ENCODE data around the gene ARID5B. TPM values are rescaled to one million over a fixed set of nuclear protein-coding genes. Genes with fewer than 3 reads are reported as not detected.
A peak's percentile ranks its signal among the peaks of the same experiment; 100 is the strongest.

Gene ARID5B
- total RNA-seq, 1 experiment from 2014 or later, result 0.04 TPM

- no peaks in the 10 kb centered on the region for H3K9me3 ChIP-seq (ENCODE audit: control insufficient read depth, low read depth, low read length)
- no peaks in the 10 kb centered on the region for H3K4me1 Mint-ChIP-seq
- no peak overlapping the region for H2BK15ac ChIP-seq (ENCODE audit: low read depth, low read length)
- no peak overlapping the region for H3K4me3 Mint-ChIP-seq
- DNase-seq, result no peak
- peak overlapping the region in 1 of 3 experiments; percentile 42; a peak in 1 of 7 replicates for H3K27ac Mint-ChIP-seq
- no peak overlapping the region for H2BK5ac ChIP-seq (ENCODE audit: insufficient read length, low read length)
- H3K79me2 ChIP-seq (ENCODE audit: insufficient read depth, low read length), result no peaks in the 10 kb centered on the region
- no peak overlapping the region for H3K23ac ChIP-seq (ENCODE audit: insufficient read length, low read depth, low read length)
- H4K5ac ChIP-seq (ENCODE audit: insufficient read length, low read depth, low read length), result no peak overlapping the region
- H3K56ac ChIP-seq (ENCODE audit: insufficient read length, low read depth, low read length), result no peak overlapping the region
- H3K4ac ChIP-seq (ENCODE audit: low read depth, low read length), result no peak overlapping the region
- no peak overlapping the region for H3K9ac ChIP-seq (ENCODE audit: extremely low read depth, insufficient read length, low read length)
- no CpG with 5 or more reads among the region's 5 CpGs for WGBS (ENCODE audit: extremely low coverage, insufficient read length, low lambda C conversion rate)
- H3K18ac ChIP-seq (ENCODE audit: insufficient read length, low read depth, low read length), result no peak overlapping the region
- H3K9me3 Mint-ChIP-seq, result no peaks in the 10 kb centered on the region
- no peak overlapping the region for H4K8ac ChIP-seq (replicated peaks; ENCODE audit: insufficient read length, low read depth, low read length)
- no peak overlapping the region for H3K14ac ChIP-seq (ENCODE audit: insufficient read depth, low read length)
- no peak overlapping the region for H2BK120ac ChIP-seq (ENCODE audit: low read depth, low read length, poor library complexity, severe bottlenecking)
- no peaks in the 10 kb centered on the region for H3K27me3 ChIP-seq (ENCODE audit: insufficient read depth, low read length)
- no peak overlapping the region for H2BK20ac ChIP-seq (ENCODE audit: low read depth, low read length, poor library complexity, severe bottlenecking)
- H4K20me1 ChIP-seq (ENCODE audit: control insufficient read depth, insufficient read depth, insufficient read length), result no peaks in the 10 kb centered on the region
- no peak overlapping the region for H3K4me2 ChIP-seq (ENCODE audit: insufficient read depth, insufficient read length, low read length)
- no peaks in the 10 kb centered on the region for H3K27me3 Mint-ChIP-seq (ENCODE audit: low read depth)
- no peak overlapping the region for H4K91ac ChIP-seq (ENCODE audit: insufficient read length, low read depth, low read length)
- no peaks in the 10 kb centered on the region; a peak in 1 of 7 replicates for H3K36me3 Mint-ChIP-seq (ENCODE audit: insufficient read depth in 1 of 3, low read depth in 3 of 3)
- H2AFZ ChIP-seq (ENCODE audit: low read length), result no peak overlapping the region
- H2AK5ac ChIP-seq (ENCODE audit: insufficient read length, low read length), result no peak overlapping the region
- H3T11ph ChIP-seq (ENCODE audit: low read length), result no peak overlapping the region
- H3K4me1 ChIP-seq (ENCODE audit: insufficient read depth, low read length), result no peaks in the 10 kb centered on the region
- no peak overlapping the region for H3K27ac ChIP-seq (ENCODE audit: insufficient read length, low read depth, low read length)
- H2BK12ac ChIP-seq (ENCODE audit: insufficient read length, low read depth, low read length), result no peak overlapping the region
- no peaks in the 10 kb centered on the region for H3K23me2 ChIP-seq (ENCODE audit: insufficient read length, low read depth, low read length, poor library complexity, severe bottlenecking)
- no peak for TF ChIP-seq CTCF (conservative IDR thresholded peaks at IDR 0.05)
- no peaks in the 10 kb centered on the region for H3K79me1 ChIP-seq (ENCODE audit: insufficient read depth, low read depth, low read length, poor library complexity, severe bottlenecking)
Measured at GRCh38 chr10:61952028-61952674, 50.7 kb downstream of the ARID5B start.
